AG10803 (cell line): Measurements from ENCODE around the gene JAKMIP2.
"Not testable (repeated sequence)": the region's sequence is repeated elsewhere in the genome, so short reads cannot be mapped to it uniquely, and the experiment has no call there.

Experiments
- DNase-seq: peaks from one replicate; pipeline ENCODE4 v3.0.0; 2010; ENCODE audit warnings: low read depth
- H3K4me3 ChIP-seq: 2 replicates; pipeline ENCODE4 v1.5.1; 2011; ENCODE audit warnings: mild to moderate bottlenecking, low read length, control low read depth
- TF ChIP-seq, protein P1 (sequence below): conservative IDR thresholded peaks from 2 replicates; pipeline ENCODE4 v1.5.1; 2011; ENCODE audit warnings: mild to moderate bottlenecking, low read length, control low read depth, inconsistent platforms

The JAKMIP2 gene

DNA sequence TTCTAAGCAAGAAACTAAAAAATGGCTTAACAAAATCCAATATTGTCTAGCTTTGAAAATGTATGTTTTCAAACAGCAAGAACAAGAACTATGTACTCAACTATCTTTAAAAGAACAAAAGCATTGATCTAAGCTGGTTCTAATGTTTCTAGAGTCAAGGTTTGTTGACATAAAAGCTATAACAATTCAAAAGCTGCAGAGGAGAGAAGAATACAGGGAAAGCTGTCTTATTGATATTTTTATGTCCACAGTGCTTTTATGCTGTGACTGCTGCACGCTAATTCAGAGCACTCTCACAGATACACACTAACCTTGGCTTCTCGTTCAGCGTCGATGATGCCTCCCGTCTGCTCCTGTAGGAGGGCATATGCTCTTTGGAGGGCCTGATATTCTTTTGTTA is 143.2 kb downstream of the JAKMIP2 start:
- no peak for DNase-seq
- TF ChIP-seq, protein P1, sequence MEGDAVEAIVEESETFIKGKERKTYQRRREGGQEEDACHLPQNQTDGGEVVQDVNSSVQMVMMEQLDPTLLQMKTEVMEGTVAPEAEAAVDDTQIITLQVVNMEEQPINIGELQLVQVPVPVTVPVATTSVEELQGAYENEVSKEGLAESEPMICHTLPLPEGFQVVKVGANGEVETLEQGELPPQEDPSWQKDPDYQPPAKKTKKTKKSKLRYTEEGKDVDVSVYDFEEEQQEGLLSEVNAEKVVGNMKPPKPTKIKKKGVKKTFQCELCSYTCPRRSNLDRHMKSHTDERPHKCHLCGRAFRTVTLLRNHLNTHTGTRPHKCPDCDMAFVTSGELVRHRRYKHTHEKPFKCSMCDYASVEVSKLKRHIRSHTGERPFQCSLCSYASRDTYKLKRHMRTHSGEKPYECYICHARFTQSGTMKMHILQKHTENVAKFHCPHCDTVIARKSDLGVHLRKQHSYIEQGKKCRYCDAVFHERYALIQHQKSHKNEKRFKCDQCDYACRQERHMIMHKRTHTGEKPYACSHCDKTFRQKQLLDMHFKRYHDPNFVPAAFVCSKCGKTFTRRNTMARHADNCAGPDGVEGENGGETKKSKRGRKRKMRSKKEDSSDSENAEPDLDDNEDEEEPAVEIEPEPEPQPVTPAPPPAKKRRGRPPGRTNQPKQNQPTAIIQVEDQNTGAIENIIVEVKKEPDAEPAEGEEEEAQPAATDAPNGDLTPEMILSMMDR, result no peak
- H3K4me3 ChIP-seq, result no peak overlapping the region

DNA sequence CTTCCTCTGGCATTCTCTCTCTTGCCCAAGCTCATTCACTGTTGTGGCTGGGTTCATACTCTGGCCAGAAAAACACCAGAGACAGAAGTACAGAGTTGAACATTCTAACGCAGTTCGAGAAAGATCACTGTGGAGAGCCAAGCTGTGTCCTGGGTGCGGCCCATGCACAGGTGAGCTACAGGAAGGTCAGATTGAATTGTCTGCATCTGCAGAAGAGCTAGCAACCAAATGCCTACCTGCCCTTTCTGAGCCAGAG is 145.9 kb downstream of the JAKMIP2 start:
- TF ChIP-seq, protein P1, result no peak
- no peak overlapping the region for H3K4me3 ChIP-seq
- DNase-seq, result no peak

DNA sequence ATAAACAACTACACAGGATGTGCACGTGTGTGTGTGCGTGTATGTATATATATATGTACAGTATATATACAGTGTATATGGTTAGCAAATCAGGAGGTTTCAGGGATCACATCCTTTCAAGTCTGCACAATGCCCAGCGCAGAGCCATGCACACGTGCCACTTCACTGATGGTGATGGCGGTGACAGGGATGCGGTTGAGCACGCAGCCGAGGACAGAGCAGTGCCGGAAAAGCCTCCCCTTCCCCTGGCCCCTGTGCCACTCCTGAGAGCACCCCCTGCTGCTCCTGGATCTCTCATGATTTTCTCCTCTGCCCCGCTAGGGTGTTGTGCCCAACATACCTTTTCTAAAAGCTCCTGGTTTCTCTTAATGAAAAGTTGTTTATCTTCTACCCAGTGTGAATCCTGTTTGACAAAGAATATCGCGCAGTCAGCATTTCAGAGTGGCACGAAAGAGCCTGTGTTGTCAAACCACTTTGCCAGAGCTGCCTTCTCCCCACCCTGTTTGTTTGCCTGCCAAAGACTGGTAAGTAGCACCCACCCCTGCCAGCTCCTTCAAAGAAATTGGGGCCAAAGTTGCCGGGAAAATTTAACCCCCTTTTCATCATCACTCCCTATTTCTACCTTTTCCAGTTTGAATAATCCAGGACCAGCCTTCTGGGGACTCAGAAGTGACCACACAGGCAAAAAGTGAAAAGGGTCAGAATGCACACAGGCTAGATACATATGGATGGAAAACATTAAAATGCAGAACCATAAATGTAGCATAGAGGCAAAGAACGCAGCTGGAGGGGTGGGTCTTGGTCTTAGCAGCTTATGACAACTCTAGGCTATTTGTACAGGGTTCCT is 146.4 kb downstream of the JAKMIP2 start:
- TF ChIP-seq, protein P1, result no peak
- DNase-seq, result no peak
- H3K4me3 ChIP-seq, result no peak overlapping the region

DNA sequence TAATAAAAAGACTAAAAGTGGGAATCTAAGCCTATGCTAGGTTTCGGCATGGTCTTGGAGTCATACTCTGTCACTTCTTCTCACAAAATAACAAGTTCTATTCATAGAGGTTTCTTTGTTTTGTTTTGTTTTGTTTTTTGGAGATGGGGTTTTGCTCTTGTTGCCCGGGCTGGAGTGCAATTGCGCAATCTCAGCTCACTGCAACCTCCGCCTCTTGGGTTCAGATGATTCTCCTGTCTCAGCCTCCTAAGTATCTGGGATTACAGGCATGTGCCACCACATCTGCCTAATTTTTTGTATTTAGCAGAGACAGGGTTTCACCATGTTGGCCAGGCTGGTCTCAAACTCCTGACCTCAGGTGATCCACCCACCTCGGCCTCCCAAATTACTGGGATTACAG is 147.1 kb downstream of the JAKMIP2 start:
- not testable (repeated sequence) for DNase-seq, H3K4me3 ChIP-seq

DNA sequence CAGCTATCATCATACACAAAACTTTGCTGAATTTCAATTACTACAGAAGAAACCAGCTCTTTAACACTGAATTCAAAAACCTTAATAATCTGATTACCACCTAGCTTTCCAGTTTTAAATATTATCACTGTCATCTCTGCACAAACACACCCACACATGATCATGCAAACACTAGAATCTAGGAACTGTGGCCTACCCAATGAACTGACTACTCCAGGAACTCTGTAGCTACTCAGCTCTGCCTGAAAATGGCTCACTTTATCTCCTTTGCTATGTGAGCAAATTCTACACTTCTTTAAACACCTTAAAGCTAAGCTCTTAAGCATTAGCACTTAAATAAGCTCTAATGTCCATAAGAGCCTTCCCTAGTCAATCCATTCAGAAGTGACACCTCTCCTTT is 149.4 kb downstream of the JAKMIP2 start:
- DNase-seq, result no peak

DNA sequence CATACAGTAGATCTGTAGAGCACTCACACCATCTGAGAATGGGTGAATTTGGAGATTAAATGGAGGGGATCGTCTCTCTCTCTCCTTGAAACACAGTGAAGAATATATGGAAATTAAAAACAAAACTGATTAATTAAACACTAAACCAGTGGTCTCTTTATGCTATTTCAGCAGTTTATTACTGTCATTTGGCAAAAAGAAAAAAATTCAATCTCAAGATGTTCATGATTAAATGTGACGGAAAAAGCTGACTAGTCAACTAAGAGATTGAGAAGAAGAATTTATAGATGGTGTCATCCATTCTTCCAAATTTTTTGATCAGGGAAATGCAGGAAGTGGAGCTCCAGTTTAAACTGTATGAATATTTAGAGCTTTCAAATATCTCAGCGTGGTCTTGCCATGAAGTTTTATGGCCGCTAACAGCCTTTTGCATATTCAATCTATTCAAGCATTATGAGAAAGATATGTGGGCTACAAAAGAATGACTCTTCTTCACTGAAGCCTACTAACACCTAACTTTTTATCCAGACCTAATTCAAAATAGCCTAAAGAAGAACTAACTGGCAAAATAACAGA is 151.0 kb downstream of the JAKMIP2 start:
- TF ChIP-seq, protein P1, result no peak
- no peak for DNase-seq
- no peak overlapping the region for H3K4me3 ChIP-seq

More for the DNA sequence above, 149.4 kb downstream of the JAKMIP2 start:
- TF ChIP-seq, protein P1, result no peak
- no peak overlapping the region for H3K4me3 ChIP-seq

DNA sequence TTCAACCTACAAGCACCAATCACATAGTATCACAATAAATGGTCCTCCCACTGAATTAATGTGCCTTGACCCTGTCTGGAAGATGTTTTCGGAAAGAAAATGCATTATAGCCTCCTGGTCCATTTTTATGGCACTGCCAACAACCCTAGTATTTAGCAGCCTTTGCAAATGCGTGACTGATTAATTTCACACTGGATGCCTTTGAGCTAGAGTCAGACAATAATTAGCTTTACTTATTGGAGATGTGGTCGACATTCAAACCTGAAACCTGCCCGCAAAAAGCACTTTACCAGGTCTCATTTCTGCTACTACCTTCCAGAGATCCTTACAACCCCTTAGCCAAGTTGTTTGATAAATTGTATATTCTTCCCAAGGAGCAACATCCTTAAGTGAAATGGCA is 153.3 kb downstream of the JAKMIP2 start:
- no peak for DNase-seq
- H3K4me3 ChIP-seq, result no peak overlapping the region
- TF ChIP-seq, protein P1, result no peak
